Immature natural killer cell (primary cell): ENCODE data around the gene REL. TPM values are rescaled to one million over a fixed set of nuclear protein-coding genes. Genes with fewer than 3 reads are reported as not detected.
A peak's percentile ranks its signal among the peaks of the same experiment; 100 is the strongest.

Experiments used
- DNase-seq, 3 donors: peaks; one replicate each; pipeline ENCODE4 v3.0.0; 2022; ENCODE audit warnings: mixed read lengths in 1 of 3
- H3K27ac Mint-ChIP-seq, 6 donors: one replicate each; pipeline ENCODE4 v1.8.0; 2020; ENCODE audit warnings: mixed read lengths in 6 of 6, mild to moderate bottlenecking in 5 of 6, inconsistent platforms in 4 of 6, moderate library complexity in 3 of 6
- H3K27me3 Mint-ChIP-seq, 3 donors: one replicate each; pipeline ENCODE4 v1.8.0; 2020 to 2021; ENCODE audit warnings: low read depth in 3 of 3, mild to moderate bottlenecking in 3 of 3, mixed read lengths in 3 of 3, moderate library complexity in 3 of 3, inconsistent platforms in 1 of 3
- H3K36me3 Mint-ChIP-seq, 3 donors: one replicate each; pipeline ENCODE4 v1.8.0; 2020; ENCODE audit warnings: mixed read lengths in 3 of 3, inconsistent platforms in 2 of 3, mild to moderate bottlenecking in 2 of 3
- H3K4me1 Mint-ChIP-seq, 2 donors: one replicate each; pipeline ENCODE4 v1.8.0; 2020; ENCODE audit warnings: inconsistent platforms in 2 of 2, mild to moderate bottlenecking in 2 of 2, mixed read lengths in 2 of 2, moderate library complexity in 1 of 2
- H3K4me3 Mint-ChIP-seq, 5 donors: one replicate each; pipeline ENCODE4 v1.8.0; 2020; ENCODE audit warnings: mild to moderate bottlenecking in 5 of 5, mixed read lengths in 5 of 5, inconsistent platforms in 3 of 5, moderate library complexity in 3 of 5
- H3K9me3 Mint-ChIP-seq, 6 donors: one replicate each; pipeline ENCODE4 v1.8.0; 2020; ENCODE audit warnings: mild to moderate bottlenecking in 6 of 6, mixed read lengths in 6 of 6, inconsistent platforms in 4 of 6, moderate library complexity in 3 of 6
- polyA plus RNA-seq, 3 donors: library from polyadenylated mRNA; unstranded; fragments of 300-500 nt; fragmentation: Illumina TruSeq; gene quantifications; one replicate each; pipeline ENCODE4 v1.2.3, GENCODE V29; 2021

The REL gene
- 10 to 100 TPM in 2 of 3 donors, 1 to 10 TPM in 1; 6.4 to 47.7 (median 21.7) TPM for polyA plus RNA-seq

DNA sequence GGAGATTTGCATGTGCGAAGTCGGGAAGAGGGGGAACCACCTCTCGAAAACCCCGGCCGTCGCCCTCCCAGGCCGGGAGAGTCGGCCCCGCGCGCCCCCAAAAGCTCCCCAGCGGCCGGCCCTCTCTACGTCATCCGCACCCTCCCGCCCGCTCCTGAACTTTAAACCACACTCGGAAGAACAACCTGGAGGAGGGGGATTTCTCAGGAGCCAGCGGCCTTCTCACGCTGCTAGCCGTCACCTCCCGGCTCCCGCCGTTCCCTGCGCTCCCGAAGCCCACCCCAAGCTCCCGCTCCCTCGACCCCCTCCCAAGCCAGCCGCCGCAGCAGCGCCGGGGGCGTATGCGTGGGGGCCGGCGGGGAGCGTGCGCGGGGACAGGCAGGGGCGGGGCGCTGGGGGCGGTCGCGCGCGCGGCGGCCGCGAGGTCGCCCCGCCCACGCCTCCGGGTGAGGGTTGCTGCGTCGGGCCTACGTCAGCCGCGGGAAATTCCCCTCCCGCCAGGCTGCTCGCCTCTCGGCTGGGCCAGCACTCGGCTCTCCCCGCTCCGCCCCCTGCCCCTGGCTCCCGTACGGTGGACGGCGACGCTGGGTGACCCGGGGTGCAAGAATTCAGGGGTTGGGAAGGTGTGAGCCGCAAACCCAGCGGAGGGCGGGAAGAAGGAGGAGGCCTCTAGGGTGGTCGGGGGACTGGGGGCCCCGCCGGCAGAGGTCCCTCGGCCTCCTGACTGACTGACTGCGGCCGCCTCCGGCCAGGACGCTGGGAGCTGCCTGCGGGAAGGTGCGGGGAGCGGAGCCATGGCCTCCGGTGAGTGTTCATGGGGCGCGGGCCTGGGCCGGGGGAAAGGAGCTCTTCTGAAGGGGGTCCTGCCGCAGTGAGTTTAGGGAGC lies at the start of gene REL:
TSS of gene REL (plus strand) at position 528 of the 886 bp plus-strand sequence. CDS start at position 795, 267 bp downstream.
- H3K27me3 Mint-ChIP-seq, result peaks cover 9 to 25% (median 23%) of the 10 kb centered on the region in 3 donors
- H3K4me3 Mint-ChIP-seq, result peak within 1 kb of the TSS; percentile 93 to 98 (median 97)
- peak; percentile 93 to 95 (median 94) for DNase-seq
- peak within 1 kb of the TSS; percentile 95 to 100 (median 99) for H3K27ac Mint-ChIP-seq
- H3K9me3 Mint-ChIP-seq, result no peaks in the 10 kb centered on the region
- H3K4me1 Mint-ChIP-seq, result peaks cover 27 to 44% of the 10 kb centered on the region in 2 donors
- H3K36me3 Mint-ChIP-seq, result no peaks in the 10 kb centered on the region

DNA sequence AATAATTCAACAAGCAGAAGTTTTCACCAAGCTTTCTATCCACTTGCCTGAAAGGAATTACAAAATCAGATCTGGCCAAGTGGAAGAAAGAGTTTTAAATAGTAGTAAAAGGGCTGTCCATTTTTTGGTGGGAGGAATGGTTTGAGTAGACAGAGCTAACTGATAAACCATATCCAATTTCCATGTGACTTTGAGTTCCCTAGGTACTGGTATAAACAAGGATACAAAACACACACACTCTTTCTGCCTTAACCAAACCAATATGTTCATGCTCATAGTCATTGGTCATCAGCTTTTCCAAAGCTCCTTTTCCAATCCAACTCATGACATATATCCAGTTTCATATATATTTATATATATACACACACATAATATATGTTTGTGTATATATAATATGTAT lies 49.5 kb upstream of the REL start:
- peaks cover 0 to 2% (median 0%) of the 10 kb centered on the region in 6 donors for H3K9me3 Mint-ChIP-seq
- H3K4me3 Mint-ChIP-seq, result no peak overlapping the region
- peaks cover 0 to 9% (median 6%) of the 10 kb centered on the region in 3 donors for H3K27me3 Mint-ChIP-seq
- H3K36me3 Mint-ChIP-seq, result no peaks in the 10 kb centered on the region
- H3K27ac Mint-ChIP-seq, result no peak overlapping the region
- DNase-seq, result no peak
- H3K4me1 Mint-ChIP-seq, result no peaks in the 10 kb centered on the region

DNA sequence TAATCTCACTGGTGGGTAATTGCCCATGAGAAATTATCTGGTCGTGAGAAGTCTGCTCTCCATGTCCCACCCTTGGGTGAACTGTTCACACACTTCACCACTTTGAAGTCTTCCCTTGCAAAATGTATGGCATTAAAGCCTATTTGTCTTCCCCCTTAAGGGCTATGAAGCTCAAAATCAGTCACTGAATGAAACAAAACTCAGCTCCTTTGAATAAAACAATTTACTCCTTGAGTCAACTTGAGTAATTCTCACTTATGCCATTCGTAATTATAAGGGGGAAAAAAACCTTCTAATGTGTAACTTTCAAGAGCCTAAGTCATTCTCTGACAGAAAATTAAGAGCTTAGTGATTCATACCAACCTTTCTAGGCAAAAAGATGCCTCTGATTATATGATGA lies 48.8 kb upstream of the REL start:
- peaks cover 0 to 9% (median 6%) of the 10 kb centered on the region in 3 donors for H3K27me3 Mint-ChIP-seq
- no peaks in the 10 kb centered on the region for H3K4me1 Mint-ChIP-seq
- peaks cover 0 to 2% (median 0%) of the 10 kb centered on the region in 6 donors for H3K9me3 Mint-ChIP-seq
- DNase-seq, result no peak
- no peak overlapping the region for H3K4me3 Mint-ChIP-seq
- H3K27ac Mint-ChIP-seq, result no peak overlapping the region
- no peaks in the 10 kb centered on the region for H3K36me3 Mint-ChIP-seq

DNA sequence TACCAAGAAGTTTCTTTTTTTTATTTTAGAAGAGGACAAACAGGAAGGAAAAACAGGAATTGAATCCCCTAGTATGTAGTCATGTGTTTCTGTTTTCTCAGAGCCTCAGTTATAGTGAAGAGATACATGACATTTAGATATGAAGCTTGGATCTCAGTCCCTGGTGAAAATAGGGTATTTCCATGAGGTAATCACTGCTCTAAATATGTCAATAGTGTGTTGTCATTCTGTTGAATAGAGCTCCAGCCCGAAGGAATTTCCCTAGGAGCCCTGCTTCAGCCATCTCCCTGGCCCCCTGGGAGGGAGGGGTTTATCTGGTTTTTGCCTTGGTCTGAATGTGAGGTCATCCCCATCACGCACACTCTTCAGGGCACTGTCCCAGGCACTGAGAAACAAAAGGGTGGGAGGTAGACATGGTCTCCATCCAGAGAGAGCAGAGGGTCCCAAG lies 47.1 kb upstream of the REL start:
- Mint-ChIP-seq H3K27ac (peak overlapping the region in 1 of 6 donors; percentile 22), H3K4me3 (no peak overlapping the region), H3K36me3 (no peaks in the 10 kb centered on the region), H3K27me3 (peaks cover 0 to 9% (median 6%) of the 10 kb centered on the region in 3 donors), H3K4me1 (no peaks in the 10 kb centered on the region), H3K9me3 (peaks cover 0 to 2% (median 0%) of the 10 kb centered on the region in 6 donors)
- no peak for DNase-seq

DNA sequence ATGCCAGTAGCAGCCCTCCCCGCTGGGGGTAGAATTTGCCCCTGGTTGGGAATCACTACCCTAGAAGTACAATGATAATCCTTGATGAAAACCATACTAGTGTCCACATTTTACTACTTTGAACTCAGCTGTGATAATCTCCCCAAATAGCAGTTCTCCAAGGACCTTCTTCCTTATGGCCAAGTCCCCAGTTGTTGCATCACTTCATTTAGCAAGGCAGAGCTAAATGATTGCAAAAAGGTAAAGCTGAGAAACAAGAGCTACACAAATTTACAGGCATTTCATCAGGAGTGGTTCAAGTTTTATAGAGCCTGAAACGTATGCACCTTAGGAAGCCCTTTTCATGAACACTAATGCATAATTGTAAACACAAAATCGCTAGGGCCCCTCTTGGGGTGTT lies 44.9 kb upstream of the REL start:
- Mint-ChIP-seq H3K4me3 (no peak overlapping the region), H3K4me1 (peaks cover 9% of the 10 kb centered on the region in 2 donors), H3K9me3 (peaks cover 0 to 2% (median 0%) of the 10 kb centered on the region in 6 donors), H3K27ac (no peak overlapping the region), H3K36me3 (no peaks in the 10 kb centered on the region), H3K27me3 (peaks cover 0 to 4% (median 3%) of the 10 kb centered on the region in 3 donors)
- no peak for DNase-seq

DNA sequence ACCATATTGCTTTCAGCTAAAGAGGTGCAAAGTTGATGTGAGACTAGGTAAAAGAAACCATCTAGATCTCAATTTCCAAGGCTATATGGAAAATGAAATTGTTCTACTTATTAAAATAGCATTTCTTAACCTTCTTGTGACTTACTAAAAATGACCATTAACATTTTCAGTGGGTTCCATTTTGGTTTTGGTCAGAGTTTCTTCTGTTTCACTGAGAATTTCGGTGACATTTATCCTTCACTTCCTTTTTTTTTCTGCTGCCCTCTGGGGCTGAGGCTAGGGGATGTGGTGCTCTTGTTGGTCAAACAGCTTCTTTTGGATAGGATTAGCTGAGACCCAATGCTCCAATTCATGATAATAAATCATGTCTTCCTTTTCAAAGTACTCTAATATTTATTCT lies 44.3 kb upstream of the REL start:
- no peaks in the 10 kb centered on the region for H3K36me3 Mint-ChIP-seq
- no peak overlapping the region for H3K4me3 Mint-ChIP-seq
- peaks cover 0 to 4% (median 3%) of the 10 kb centered on the region in 3 donors for H3K27me3 Mint-ChIP-seq
- DNase-seq, result no peak
- H3K4me1 Mint-ChIP-seq, result peaks cover 9% of the 10 kb centered on the region in 2 donors
- H3K9me3 Mint-ChIP-seq, result peaks cover 0 to 2% (median 0%) of the 10 kb centered on the region in 6 donors
- no peak overlapping the region for H3K27ac Mint-ChIP-seq

DNA sequence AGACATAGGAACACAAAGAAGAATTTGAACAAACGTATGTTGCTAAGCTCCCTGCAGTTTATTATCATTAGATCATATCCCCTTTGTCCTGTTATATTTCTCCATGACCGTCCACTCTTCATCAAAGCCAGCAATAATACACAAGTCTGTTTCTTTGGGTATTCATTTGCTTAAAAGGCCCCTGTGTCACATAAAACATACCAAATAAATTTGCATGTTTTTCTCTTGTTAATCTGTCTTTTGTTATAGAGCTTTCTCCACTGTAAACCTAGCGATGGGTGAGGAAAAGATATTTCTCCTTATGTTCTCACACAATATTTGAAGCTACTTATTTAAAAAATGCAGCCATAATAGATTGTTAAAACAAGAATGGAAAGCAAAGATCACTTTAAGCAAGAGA lies 42.9 kb upstream of the REL start:
- no peak overlapping the region for H3K4me3 Mint-ChIP-seq
- peaks cover 0 to 7% (median 3%) of the 10 kb centered on the region in 3 donors for H3K27me3 Mint-ChIP-seq
- DNase-seq, result no peak
- peaks cover 9% of the 10 kb centered on the region in 2 donors for H3K4me1 Mint-ChIP-seq
- H3K9me3 Mint-ChIP-seq, result peaks cover 0 to 2% (median 0%) of the 10 kb centered on the region in 6 donors
- no peak overlapping the region for H3K27ac Mint-ChIP-seq
- H3K36me3 Mint-ChIP-seq, result no peaks in the 10 kb centered on the region

DNA sequence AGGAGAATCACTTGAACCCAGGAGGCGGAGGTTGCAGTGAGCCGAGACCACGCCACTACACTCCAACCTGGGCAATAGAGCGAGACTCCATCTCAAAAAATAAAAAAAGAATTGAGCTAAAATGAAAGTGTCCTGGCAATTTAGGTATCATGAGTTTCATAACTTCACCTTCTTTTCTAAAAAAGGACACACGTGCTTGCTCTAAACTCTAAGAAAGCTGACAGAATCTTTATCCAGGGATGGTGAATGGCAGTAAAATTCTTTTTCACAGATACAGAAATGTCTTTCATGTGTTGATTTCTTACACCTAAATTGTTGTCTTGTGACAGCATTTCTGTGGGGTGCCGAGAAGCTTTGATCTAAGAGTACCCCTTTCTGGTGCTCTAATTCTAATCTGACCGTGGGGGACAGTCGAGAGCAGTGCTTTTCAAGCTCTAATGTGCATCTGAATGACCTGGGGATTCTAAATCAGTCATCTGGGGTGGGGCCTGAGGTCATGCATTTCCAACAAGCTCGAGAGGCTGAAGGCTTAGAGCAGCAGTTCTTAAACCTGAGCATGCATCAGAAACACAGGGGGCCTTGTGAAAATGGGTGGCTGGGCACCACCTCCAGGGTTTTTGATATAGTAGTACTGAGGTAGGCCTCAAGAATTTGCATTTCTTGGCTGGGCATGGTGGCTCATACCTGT lies 42.1 kb upstream of the REL start:
- Mint-ChIP-seq H3K27ac (no peak overlapping the region), H3K36me3 (no peaks in the 10 kb centered on the region), H3K9me3 (peaks cover 0 to 2% (median 0%) of the 10 kb centered on the region in 6 donors), H3K4me3 (no peak overlapping the region), H3K4me1 (peaks cover 9% of the 10 kb centered on the region in 2 donors), H3K27me3 (peaks cover 0 to 7% (median 0%) of the 10 kb centered on the region in 3 donors)
- no peak for DNase-seq

DNA sequence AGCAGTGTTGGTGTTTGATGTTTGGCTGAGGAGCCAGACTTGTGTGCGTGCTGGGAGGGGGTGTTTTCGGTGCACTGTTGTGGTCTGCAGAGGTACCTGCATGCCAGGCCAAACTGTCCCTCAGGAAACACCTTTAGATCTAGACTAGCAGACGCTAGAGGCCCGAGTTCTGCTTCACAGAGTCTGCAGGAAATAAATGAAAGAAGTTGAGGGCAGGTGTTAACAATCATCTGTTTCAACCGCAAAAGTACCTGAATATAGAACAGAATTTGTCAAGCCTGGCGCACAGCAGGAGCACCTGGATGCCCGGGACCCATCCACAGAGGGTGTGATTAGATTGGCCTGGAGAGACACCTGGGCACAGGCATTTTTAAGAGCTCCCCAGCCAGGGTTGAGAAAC lies 40.5 kb upstream of the REL start:
- peak in 2 of 3 donors; percentile 35 to 37 for DNase-seq
- peaks cover 0 to 5% (median 0%) of the 10 kb centered on the region in 3 donors for H3K27me3 Mint-ChIP-seq
- peak overlapping the region in 1 of 5 donors; percentile 53 for H3K4me3 Mint-ChIP-seq
- H3K36me3 Mint-ChIP-seq, result no peaks in the 10 kb centered on the region
- peak overlapping the region in 5 of 6 donors; percentile 31 to 87 (median 72) for H3K27ac Mint-ChIP-seq
- H3K4me1 Mint-ChIP-seq, result peaks cover 9% of the 10 kb centered on the region in 2 donors
- no peaks in the 10 kb centered on the region for H3K9me3 Mint-ChIP-seq

DNA sequence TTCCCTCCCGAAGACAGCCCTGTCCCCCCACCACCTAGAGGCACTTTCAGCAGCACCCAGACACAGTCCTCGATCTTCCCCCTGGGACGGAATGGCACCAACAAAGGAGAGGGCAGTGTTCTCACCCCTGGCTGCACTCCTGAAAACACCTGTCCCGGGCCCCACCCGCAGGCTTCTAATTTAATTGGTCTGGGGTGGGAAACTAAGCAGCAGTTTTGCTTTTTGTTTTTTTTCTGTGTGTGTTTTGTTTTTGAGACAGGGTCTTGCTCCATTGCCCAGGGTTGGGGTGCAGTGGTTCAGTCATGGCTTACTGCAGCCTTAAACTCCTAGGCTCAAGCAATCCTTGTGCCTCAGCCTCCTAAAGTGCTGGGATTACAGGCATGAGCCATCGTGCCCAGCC lies 38.4 kb upstream of the REL start:
- Mint-ChIP-seq H3K9me3 (no peaks in the 10 kb centered on the region), H3K4me1 (peaks cover 9% of the 10 kb centered on the region in 2 donors), H3K27me3 (peaks cover 0 to 3% (median 2%) of the 10 kb centered on the region in 3 donors), H3K4me3 (no peak overlapping the region), H3K36me3 (peaks cover 0 to 5% (median 0%) of the 10 kb centered on the region in 3 donors), H3K27ac (no peak overlapping the region)
- DNase-seq, result no peak

DNA sequence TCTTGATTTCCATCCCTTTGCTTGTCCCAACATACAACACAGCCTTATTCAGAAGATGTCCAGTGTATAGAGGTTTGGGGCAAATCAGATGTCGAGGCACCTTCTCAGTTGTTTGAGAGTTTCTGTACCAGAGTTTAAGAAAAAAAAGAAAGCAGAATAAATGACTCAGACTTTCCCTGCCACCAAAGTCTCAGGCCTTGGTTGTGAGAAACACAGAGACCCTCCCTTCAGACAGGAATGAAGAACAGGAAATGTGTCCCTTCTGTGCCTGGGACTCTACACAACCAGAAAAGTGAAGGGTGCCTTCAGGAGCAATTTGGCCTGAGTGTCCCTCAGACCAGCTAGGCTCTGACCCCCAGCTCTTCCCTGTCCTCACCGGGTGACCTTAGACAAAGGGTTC lies 37.3 kb upstream of the REL start:
- DNase-seq, result no peak
- H3K4me1 Mint-ChIP-seq, result peaks cover 9% of the 10 kb centered on the region in 2 donors
- no peaks in the 10 kb centered on the region for H3K9me3 Mint-ChIP-seq
- H3K36me3 Mint-ChIP-seq, result peaks cover 0 to 5% (median 0%) of the 10 kb centered on the region in 3 donors
- peaks cover 0 to 3% (median 2%) of the 10 kb centered on the region in 3 donors for H3K27me3 Mint-ChIP-seq
- H3K4me3 Mint-ChIP-seq, result no peak overlapping the region
- H3K27ac Mint-ChIP-seq, result no peak overlapping the region

DNA sequence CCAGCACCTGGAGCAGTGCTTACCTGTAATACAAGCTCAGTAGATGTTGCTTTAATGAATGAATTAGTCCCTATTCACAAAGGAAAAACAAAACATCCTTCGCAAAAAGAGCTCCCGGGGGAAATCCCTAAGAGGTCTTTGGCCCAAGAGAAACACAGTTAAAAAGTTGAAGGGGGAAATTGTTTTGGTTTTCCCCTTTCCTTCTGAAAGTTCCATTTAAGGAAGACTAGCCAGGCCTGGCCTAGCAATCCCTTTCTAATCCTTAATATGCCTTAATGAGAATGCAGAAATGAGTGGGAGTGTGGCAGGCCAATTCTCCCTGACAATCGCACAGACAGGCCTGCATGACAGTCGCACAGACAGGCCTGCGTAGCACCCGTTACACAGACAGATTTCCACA lies 33.5 kb upstream of the REL start:
- Mint-ChIP-seq H3K36me3 (peaks cover 0 to 5% (median 3%) of the 10 kb centered on the region in 3 donors), H3K27me3 (peaks cover 2 to 3% (median 3%) of the 10 kb centered on the region in 3 donors), H3K9me3 (no peaks in the 10 kb centered on the region), H3K4me3 (no peak overlapping the region), H3K27ac (peak overlapping the region in 1 of 6 donors; percentile 56), H3K4me1 (no peaks in the 10 kb centered on the region)
- DNase-seq, result no peak

DNA sequence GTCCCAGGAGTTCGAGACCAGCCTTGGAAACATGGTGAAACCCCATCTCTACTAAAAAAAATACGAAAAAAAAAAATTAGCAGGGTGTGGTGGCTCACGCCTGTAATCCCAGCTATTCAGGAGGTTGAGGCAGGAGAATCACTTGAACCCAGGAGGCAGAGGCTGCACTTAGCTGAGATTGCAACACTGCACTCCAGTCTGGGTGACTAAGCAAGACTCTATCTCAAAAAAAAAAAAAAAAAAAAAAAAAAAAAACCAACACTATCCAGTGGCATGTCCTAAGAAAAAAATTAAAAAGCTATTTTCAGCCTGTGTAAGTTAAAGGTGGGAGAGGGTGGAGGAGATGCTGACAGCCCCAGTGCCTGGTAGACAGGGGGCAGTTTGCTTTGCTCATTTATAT lies 32.2 kb upstream of the REL start:
- Mint-ChIP-seq H3K27me3 (peaks cover 2 to 3% (median 3%) of the 10 kb centered on the region in 3 donors), H3K27ac (peak overlapping the region in 1 of 6 donors; percentile 8), H3K36me3 (peaks cover 0 to 5% (median 3%) of the 10 kb centered on the region in 3 donors), H3K4me3 (no peak overlapping the region), H3K4me1 (no peaks in the 10 kb centered on the region), H3K9me3 (peaks cover 0 to 3% (median 0%) of the 10 kb centered on the region in 6 donors)
- no peak for DNase-seq
